GM19351 (cell line): Measurements from ENCODE around the gene ADAM8.

Source experiments
- ATAC-seq: cut with Tn5 transposase; IDR thresholded peaks from one replicate; pipeline ENCODE4 v1.9.1; 2021; ENCODE audit warnings: mild to moderate bottlenecking, moderate library complexity; ENCODE audit not compliant: unreplicated experiment

Gene ADAM8

GRCh38 chr10:133252223-133252552 lies 24.5 kb downstream of the ADAM8 start:
- no peak for ATAC-seq

GRCh38 chr10:133251388-133252222 lies 25.1 kb downstream of the ADAM8 start:
- no peak for ATAC-seq

DNA sequence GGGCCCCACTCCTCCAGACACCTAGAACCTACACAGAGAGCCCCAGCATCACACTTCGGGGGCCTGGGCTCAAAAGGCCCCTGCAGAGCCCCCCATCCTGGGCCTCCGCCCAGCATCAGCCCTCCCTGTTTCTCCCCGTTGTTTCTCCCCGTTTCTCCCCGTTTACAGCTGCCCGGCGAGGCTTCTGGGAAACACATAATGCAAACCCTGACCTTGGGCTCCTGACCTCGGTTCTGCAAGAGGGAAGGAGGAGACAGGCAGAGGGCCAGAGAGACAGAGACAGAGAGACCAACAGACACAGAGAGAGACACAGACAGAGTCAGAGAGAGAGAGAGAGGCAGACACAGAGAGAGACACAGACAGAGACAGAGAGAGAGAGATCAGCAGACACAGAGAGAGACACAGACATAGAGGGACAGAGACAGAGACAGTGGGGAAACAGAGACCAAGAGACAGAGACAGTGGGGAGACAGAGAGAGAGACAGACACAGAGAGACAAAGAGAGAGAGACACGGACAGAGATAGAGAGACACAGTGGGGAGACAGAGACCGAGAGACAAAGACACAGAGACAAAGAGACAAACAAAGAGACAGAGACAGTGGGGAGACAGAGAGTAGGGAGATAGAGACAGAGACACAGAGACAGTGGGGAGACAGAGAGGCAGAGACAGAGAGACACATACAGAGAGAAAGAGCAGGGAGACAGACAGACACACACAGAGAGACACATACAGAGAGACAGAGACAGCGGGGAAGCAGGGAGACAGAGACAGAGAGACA lies 26.5 kb downstream of the ADAM8 start:
- ATAC-seq = no peak

DNA sequence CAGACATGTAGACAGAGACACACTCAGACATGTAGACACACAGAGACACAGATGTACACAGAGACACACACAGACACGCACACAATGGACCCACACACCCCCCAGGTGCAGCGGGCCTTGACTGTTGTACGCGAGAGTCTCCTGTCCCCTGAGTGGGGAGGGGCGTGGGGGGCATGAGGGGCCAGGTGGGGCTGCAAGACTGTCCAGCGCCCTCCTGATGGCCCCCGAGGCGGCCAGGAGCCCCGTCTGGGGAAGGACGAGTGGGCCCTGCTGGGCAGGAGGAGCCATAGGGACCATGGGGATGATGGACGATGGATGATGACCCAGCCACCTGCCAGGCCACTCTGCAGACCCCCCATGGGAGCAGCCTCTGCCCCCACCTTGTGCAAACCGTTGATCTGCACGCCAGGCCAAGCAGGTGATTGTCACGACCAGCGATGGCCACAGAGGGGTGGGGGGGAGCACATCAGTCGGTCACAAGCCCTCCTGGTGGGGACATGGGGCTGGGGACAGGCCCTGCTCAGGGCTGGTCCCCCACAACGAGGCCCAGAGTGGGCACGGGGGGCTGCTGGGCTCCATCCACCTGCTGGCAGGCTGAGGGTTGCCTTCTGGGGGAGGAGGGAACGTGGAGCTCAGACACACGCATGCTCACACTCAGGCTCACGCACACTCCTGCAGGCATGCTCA lies 27.4 kb downstream of the ADAM8 start:
- no peak for ATAC-seq

GRCh38 chr10:133248334-133248715 lies 28.3 kb downstream of the ADAM8 start:
- ATAC-seq = no peak

DNA sequence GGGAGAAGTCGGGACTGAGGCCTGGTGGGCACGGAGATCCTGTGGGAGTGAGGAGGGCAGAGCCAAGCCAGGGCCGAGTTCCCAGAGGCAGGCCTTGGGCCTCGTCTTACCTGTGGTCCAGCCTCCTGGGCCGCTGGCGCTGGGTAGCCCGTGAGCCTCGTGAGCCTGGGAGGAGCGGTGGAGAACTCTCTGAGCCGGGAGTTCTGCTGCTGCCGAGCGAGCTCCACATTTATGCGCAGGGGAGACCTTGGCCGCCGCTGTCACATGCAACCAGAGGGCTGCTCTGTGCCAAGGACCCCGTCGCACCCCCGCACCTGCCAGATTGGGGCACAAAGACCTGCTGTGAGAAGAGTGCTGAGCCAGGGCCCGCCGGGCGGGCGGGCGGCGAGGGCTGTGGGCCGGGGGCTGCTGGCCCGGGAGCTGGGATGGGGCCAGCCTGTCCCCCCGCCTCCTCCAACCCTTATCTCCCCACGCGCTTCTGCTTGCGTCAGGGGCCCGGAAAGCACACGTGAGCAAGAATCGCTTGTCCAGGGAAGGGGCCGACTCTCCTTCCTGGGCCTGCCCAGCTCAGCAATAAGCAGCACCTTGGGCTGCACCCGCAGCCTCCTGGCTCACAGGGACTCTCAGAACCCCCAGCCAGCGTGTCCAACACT lies 28.9 kb downstream of the ADAM8 start:
- no peak for ATAC-seq

DNA sequence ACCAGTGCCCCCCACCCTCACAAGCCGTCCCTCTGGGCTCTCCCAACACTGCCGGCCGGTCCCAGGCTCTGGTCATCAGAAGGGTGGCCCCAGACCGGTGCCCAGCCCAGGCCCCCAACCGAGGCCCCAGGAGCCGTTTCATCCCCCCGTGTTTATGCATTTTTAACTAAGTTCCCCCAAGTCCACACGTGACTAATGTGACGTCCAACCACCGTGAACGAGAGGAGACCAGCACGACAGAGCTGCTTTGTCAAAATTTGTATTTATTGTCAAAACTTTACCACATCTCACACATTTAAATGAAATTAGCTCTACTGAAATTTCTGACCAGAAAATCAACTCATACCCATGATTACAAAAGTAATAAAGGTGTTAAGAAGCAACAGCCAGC lies 30.4 kb downstream of the ADAM8 start:
- no peak for ATAC-seq

- no peak for ATAC-seq
These were observed 31.0 kb downstream of the ADAM8 start for GRCh38 chr10:133245439-133246235.

- no peak for ATAC-seq
These were observed 33.1 kb downstream of the ADAM8 start for GRCh38 chr10:133243593-133243992.

DNA sequence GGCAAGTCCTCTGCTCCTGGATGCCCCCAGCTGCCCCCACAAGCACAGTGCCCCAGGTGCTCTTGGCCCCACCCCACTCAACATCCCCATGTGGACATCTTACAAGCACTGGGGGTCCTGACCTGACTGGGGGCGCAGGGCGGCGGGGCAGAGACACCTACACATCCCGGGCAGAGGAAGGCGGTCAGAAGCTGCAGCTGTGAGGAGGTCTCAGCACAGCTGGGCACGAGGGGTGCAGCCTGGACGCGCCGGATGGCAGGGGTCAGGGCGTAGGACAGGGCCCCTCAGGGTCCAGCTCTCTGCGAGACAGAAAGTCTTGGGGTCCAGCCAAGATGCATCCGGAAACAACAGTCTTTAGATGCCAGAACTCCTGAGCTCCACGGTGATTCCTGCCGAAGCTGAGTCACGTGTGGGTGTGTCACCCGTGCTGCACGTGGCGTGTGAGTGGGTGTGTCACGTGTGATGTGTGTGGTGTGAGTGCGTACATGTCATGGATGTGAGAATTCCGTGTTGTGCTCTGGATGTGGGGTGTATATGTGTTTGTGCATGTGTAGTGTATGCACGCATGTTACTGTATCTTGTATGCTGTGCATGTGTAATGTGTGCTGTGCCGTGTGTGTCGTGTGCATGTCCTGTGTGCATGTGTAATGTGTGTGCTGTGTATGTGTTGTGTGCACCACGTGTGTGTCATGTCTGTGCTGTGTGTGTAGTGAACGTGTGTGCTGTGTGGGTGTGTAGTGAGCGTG lies 33.9 kb downstream of the ADAM8 start:
- no peak for ATAC-seq

DNA sequence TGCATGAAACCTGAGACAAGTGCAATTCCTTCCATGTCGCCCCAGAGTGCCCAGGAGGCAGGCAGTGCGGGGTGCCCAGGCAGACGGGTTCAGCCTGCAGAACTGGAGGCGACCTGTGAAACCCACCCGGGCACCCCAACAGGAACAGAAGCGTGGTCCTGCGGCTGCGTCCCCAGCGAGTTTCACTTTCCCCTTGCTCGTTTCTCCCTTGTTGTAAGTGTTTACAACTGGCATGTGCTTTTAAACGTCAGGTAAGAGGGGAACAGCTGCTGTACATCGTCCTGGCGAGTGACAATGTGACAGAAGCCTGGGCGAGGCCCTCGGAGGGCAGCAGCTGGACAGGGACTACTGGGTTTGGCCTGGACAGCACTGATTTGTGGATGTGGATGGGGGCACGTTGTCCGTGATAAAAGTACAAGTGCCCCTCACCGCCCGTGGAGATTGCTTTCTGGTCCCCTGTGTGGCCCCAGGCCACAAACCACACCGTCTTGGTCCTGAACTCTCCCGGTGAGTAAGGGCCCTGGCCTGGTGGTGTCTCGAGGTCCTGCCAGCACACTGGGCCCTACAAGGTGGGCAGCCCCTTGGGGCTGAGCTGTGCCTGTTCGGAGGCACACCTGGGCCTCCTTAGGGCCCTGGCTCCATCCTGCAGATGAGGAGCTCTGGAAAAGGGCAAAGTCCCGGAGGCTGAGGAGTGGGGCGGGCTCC lies 35.0 kb downstream of the ADAM8 start:
- ATAC-seq = peak; percentile 57

- ATAC-seq = no peak
These were observed 36.7 kb downstream of the ADAM8 start for GRCh38 chr10:133239990-133240389.

DNA sequence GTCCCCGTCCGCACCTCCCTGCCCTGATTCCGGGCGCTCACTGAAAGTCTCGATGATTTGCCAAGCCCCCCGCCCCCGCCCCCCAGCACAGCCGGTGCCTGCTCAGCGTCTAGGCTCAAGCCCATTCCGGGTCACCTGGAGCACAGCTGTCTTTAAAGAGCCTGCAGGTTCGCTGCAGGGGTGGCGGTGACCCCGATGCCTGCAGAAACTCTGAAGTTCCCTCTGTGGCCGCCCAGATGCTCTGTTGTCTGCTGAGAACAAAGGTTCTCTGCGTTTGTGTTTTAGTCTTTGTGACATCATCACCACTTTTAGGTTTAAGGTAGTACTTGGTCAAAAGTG lies 38.2 kb downstream of the ADAM8 start:
- no peak for ATAC-seq

- no peak for ATAC-seq
These were observed 38.8 kb downstream of the ADAM8 start, which contains the start of gene VENTX for GRCh38 chr10:133237588-133238465. Gene VENTX (plus strand): TSS chr10:133237855. CDS start chr10:133237915, 60 bp downstream.

GRCh38 chr10:133237241-133237587 lies 39.5 kb downstream of the ADAM8 start:
- ATAC-seq = no peak

DNA sequence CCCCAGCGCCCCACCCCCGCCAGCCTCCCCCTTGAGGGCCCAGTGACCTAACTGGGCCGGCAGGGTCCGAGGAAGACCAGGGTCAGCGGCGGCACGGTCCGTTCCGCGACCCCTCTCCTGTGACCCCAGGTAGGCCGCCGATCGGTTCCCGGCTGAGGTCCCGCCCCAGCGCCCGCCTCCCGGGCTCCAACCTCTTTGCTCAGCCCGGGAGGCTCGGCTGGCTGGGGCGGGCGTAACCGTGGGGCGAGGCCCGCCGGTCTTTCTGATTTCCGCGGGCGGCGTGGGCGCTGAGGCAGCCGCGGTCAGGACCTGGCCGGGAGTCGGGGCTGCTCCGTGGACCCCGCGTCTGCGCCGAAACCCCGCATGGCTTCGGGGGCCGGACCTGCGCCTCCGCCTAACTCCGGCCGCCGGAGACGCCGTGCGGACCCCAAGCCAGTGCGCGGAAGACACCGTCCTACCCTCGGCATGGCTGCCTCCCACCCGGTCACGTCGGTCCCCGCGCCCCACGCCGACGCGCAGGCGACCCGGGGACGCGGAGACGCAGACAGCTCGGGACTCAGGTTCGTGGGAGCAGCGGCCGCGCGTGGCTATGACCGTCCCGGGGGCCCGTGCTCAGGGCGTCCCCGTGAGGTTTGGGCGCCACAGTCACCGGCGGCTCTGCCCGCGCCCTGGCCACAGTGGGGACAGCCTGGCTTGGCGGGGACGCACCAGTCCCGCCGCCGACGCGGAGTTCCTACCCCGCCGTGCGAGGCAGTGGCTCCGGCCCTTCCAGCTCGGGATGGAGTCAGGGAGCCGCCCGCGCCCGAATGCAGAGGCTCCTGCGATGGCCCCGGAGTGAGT lies 40.0 kb downstream of the ADAM8 start:
- ATAC-seq = no peak

- ATAC-seq = no peak
These were observed 40.7 kb downstream of the ADAM8 start for GRCh38 chr10:133235932-133236331.
